Cerebellar cortex (tissue), 1 donor: ENCODE measurements around the gene LIMK1.
"Not testable (repeated sequence)": the region's sequence is repeated elsewhere in the genome, so short reads cannot be mapped to it uniquely, and the experiment has no call there.

Experiments
- DNase-seq: peaks from one replicate; pipeline ENCODE4 v3.0.0-alpha.2; 2015; ENCODE audit warnings: low spot score

Gene LIMK1

DNA sequence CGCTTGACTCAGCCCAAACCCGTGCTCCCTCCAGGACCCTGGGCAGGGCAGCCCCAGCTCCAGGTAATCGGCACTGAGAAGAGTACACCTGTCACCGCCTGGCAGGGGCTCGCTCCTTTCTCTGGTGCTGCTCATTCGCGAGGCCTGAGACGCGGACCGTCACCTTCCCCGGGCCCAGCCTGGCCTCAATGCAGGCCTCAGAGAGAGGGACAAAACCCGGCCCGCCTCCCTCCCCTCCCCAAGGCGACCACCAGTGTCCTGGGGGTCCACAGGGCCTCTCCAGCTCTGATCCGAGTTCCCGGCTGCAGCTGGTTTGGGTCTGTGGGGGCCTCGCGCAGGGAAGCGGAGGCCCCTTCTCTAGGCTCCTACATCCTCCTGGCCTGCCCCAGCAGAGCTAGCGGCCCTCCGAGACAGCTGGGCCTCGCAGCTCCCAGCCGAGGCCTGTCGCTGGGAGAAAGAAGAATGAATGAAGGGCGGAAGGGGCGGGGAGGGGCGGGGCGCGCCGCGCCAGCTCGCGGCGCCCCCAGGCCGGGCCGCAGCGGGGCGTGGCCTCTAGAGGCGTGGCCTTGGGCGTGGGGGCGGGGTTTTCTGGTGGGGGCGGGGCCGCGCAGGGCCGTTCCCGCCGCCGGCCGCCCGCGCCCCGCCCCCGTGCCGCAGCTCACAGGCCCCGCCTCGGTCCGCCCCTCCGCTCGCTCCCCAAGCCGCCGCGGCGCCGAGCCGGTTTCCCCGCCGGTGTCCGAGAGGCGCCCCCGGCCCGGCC is at the start of gene LIMK1:
LIMK1 (plus strand) TSS at position 688 of the 760 bp plus-strand sequence. CDS start 187 bp downstream, outside the sequence.
- peak; percentile 80 for DNase-seq

DNA sequence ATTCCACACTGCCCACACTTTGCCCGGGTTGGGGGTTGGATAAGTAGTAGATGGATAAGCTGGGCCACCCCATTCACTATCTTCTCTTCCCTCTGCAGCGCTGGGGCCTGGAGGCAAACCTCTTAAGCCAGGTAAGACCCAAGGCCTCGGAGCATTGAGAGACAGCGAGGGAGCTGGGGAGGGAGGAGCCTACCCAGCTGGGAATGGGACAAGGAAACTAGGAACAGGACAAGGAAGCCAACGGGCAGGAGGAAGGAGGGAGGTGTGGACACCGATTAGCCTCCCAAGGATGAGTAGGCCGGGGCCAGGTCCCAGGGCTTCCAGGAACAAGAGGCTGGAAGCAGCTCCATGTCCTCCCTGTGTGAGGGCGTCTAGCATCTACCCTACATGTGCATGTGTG is 46.0 kb upstream of the LIMK1 start:
- no peak for DNase-seq

DNA sequence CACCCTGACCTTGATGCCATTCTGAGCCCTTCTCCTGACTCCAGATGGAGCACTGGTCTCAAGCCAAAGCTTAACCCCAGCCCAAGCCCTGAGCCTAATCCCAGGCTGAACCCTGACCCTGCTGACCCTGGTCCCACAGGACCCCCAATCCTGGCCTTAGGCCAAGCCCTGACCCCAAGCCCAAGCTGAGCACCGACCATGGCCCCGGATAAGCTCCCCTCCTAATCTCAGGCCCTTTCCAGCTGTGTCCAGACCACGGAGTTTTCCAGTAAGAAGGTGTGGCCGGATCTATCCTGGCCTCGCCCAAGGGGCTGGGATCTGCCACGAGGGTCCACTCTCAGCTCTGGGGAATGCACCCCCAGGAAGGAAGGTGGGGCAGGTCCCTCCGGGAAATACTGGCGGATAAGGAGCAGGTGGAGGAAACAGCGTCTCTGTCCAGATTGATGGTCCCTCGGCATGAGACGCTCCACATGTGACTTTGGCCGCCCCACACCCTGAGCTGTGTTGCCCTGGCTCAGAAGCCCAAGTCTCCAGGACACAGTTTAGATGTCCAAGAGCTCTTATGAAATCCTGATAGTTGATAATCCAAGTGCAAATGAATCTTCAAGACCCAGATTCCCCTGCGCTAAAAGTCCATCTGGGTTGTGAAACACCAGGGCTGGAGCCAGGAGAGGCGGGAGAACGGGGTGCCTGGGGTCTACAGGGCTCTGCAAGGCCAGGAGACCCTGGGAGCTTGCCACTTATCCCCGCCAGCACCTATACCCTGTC is 45.2 kb upstream of the LIMK1 start:
- no peak for DNase-seq

DNA sequence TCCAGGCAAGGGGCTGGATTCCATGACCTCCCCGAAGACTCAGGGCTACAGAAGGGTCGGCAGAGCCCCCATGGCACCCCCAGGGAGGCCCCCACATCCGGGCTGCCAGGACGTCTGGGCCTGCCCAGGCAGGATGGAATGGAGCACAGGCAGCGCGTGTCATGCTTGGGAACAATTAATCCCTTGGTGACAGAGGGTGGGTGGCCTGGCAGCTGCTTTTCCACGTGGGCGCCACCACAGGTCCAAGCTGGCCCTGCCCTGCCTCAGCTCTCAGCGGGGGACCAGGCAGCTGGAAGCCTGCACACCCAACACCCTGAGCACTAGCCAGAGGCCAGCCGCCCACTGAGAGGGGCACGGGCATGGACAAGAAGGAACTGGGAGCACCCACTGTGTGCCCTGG is 44.3 kb upstream of the LIMK1 start:
- no peak for DNase-seq

DNA sequence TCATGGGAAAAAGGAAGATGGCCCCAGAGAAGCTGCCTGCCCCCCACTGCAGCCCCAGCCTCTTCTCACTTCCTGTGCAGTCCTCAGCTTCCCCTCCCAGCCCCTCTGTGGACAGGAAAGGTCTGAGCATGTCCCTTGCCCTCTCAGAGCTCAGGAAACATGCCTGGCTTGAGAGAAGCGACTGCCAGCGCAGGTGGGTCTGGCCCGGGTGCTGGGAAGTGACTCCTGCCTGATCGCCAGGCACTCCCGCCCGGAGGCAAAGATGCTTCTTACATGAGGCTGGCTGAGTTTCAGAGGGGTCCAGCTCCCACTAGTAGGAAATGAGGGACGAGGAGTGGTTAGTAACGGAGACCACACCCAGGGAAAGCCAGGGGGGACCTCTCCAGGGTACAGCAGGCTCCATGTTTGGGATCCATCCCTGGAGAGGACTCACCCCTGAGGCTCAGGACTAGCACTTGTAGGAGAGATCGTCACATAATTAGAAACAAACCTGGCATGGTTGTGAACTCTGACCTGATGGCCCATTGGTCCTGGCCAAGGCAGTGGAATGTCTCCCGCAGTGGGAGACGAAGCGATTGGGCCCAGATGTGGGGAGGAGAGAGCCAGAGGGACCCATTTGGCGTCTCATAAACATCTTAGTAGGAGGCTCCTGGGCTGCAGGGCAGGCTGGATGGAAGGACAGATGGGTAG is 43.4 kb upstream of the LIMK1 start:
- DNase-seq, result no peak

DNA sequence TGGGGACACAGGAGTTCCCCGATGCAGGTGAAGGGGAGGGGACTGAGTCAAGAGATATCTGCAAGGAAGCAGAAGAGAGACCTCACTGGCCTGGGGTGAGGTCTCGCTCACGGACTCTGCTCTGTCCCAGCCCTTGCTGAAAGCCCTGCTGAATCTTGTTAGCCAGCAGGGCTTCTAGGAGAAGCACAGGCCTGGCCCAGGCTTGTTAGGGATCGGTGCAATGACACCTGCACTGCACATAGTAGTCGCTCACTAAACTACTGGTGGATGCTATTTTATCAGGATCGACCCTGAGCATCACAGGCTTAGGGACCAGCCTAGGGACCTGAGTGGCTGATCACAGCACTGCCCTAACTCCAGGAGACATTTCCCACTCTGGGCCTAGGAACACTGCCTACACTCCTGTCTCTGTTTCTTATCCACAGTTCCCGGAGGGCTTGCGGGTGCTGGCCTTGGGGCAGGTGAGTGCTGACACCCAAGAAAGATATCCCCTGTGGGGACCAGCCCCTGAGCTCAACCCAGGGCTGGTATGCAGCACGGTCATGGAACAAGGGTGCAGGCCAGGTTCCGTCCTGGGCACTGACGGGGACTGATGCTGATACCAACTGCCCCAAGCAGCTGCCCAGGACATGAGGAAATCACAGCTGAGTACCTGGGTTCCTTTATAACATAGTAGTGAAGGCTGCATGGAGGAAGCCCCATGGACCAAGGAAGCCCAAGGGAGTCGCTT is 42.6 kb upstream of the LIMK1 start:
- no peak for DNase-seq

DNA sequence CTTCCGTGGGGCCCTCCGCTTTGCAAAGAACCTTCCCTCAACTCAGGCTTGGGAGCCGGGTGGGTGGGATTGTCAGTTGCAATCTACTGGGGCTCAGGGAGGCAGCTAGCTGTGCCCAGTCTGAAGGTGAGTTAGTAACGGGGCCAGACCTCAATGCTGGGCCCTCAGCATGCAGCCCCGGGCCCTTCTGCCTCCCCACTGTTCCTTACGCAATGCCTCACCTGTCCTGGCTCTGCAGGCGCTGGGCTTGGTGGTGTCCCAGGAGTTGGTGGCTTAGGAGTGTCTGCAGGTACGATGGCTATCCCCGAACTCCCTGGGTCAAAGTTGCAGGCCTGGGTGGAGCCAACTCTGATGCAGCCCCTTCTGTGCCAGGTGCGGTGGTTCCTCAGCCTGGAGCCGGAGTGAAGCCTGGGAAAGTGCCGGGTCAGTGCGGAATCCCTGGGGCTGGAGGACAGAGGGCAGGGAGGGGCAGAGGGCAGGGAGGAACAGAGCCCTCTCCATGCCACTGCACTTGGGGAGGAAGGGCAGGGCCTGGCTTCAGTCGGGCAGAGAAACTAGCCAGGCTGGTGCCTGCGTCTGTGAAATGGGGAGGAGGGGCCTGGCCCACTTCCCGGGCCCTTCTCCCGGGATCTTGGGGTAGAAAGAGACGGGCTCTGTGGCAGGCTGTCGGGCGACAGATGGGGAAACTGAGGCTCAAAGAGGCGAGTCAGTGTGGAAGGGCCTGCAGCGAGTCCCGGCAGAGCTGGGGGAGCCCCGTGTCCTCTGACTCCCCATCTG is 40.7 kb upstream of the LIMK1 start:
- DNase-seq, result no peak

DNA sequence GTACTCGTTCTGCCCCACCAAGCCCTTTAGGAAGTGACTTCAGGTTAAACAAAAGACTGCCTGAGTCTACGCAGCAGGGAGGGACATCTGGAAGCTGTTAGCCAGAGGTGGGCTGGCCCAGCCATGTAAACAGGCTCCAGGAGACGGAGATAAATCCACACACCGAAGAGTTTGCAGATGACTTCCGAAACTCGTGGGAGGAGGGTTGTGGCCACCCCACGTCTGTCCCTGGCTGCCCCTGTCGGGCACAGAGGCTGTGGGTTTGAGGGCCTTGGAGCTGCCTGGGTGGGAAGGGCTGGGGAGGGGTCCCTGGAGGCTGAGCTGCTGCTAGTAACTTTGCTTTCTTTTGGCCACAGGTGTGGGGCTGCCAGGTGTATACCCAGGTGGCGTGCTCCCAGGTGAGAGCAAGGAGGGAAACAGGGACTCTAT is 40.1 kb upstream of the LIMK1 start:
- DNase-seq, result no peak

DNA sequence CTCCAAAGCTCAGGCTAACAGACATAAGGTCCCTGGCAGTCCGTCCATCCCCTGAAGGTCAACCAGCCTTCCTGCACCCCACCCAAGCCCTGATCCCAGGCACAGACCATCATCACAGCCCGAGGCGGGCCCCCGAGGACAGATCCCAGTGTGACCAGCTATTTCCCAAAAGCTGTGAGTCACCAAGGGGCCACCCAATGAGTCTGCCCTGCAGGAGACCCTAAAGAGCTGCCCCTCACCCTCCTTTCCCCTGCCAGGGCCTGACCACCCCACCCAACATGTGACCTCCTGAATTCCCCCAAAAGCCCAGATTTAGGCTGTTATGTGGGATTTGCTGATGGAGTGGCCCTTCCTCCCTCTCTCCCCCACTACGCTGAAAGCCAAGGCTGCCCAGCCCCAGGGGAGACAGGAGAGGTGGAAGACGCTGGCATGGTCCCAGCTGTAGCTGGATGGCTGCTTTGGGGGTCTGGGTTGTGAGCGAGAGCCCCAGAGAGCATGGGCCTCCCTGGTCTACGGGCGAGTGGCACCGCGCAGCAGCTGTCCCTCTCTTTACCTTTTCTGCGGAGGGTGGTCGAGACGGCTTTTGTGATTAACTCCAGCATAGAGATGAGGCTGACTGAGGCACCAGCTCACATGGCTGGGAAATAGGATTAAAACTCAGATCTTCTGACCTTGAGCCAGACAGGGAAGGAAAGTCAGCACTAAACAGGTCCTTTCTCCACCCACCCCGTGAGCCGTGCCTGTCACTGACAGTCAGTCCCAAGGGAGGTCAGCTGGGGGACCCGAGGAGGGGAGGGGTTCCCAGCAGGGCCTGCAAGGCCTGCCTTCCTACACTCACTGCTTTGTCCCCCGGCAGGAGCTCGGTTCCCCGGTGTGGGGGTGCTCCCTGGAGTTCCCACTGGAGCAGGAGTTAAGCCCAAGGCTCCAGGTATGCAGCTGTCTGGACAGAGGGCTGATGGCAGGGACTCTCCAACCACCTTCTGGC is 38.9 kb upstream of the LIMK1 start:
- no peak for DNase-seq

DNA sequence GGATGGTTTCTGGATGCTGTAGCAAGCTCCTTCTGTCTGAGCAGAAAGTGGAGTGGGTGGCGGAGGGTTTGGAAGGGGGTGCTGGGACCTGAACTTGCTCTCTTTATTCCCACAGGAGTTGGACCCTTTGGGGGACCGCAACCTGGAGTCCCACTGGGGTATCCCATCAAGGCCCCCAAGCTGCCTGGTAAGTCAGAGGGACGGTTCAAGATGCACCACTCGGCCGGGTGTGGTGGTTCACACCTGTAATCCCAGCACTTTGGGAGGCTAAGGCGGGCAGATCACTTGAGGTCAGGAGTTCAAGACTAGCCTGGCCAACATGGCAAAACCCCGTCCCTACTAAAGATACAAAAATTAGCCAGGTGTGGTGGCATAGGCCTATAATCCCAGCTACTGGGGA is 37.0 kb upstream of the LIMK1 start:
- not testable (repeated sequence) for DNase-seq

DNA sequence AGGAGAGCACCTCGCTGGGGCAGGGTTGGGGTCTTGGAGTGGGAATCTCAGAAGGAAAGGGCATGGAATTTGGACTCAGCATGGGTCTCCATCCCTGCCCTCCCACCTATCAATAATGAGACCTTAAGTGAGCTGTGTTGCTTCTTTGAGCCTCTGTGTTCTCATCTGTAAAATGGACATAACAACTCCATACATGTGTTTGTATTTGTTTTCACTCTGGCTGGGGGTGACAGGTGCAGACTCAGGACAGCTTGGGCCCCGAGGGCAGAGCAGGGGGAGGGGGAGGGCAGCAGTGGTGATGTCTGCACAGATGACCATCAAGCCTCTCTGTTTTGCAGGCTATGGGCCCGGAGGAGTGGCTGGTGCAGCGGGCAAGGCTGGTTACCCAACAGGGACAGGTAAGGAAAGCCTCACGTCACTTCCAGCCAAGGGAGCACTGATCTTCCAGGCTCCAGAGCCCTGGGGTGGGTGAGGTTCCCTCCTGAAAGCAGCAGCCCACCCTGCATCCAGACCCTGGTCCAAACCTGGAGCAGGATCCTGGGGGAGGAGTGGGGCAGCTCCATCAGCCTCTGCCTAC is 35.7 kb upstream of the LIMK1 start:
- DNase-seq, result no peak

DNA sequence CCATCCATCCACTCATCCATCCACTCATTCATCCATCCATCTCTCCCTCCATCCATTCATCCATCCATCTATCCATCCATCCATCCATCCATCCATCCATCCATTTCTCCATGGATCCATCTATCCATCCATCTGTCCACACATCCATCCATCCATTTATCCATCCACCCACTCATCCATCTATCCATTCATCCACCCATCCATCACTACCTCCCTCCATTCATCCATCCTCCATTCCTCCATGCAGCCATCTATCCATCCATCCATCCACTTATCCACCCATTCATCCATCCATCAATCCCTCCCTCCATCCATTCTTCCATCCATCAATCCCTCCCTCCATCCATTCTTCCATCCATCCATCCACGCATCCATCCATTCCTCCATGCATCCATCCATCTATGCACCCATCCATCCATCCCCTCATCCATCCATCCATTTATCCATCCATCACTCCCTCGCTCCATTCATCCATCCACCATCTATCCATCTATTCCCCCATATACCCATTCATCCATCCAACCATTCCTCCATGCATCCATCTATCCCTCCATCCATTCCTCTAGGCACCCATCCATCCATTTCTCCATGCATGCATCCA is 34.5 kb upstream of the LIMK1 start:
- no peak for DNase-seq

DNA sequence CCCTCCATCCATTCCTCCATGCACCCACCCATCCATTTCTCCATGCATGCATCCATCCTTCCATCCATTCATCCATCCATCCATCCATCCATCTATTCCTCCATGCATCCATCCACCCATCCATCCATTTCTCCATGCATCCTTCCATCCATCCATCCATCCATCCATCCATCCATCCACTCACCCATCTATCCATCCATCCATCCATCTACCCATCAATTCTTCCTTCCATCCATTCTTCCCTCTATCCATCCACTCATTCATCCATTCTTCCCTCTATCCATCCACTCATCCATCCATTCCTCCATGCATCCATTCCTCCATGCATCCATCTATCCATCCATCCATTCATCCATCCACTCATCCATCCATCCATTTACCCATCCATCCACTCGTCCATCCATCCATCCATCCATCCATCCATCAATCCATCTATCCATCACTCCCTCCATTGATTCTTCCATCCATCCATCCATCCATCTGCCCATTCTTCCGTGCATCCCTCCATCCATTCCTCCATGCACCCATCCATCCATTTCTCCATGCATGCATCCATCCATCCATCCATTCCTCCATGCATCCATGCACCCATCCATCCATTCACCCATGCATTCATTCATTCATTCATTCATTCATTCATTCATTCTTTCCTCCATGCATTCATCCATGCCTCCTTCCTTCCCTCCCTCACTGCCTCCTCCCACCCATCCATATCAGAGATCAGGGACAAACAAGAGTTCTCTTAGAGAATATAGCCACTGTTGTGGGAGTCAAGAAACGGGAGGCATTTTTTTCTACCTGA is 33.4 kb upstream of the LIMK1 start:
- DNase-seq, result no peak

DNA sequence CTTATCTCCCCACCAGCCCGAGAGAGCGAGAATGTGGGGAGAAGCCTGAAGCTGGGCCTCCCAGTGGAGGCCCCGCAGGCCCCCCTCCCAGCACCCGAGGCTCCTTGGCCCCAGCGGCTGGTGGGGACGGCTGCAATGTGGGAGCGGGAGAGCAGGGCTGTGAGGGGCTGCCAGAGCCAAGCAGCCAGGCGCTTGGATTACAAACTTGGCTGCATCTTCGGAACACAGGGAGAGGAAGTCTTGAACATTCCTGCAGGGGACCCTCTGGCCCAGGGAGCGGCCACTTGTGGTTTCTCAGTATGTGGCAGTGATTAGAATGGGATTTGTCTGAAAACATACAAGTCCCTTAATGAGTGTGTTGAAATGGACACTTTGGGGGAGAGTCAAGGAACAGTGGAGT is 32.4 kb upstream of the LIMK1 start:
- DNase-seq, result no peak

DNA sequence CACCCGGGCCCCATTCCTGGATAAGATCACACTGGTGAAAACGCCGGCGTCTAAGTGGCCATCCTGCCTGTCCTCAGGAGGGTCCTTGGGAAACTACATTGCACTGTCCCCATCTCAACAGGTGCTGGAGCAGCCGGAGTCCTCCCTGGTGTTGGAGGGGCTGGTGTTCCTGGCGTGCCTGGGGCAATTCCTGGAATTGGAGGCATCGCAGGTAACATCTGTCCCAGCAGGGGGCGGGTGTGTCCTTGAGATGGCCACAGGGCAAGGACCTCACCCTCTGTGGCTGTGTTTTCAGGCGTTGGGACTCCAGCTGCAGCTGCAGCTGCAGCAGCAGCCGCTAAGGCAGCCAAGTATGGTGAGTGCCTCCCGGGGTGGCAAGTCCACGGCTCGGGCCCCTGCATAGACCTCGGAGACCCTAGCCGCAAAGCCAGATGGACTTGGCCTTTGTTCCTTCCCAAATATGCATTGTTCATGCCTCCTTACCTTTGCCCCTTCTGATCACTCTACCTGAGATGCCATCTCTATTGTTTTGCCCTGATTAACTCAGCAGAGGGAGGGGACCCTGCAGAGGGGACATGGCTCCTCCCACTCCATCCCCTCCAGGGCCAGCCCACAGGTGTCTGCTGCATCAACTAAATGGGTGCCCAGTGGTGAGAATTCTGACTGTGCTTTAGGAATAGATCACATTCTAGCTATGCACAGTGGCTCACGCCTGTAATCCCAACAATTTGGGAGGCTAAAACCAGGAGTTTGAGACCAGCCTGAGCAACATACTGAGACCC is 31.8 kb upstream of the LIMK1 start:
- DNase-seq, result no peak

DNA sequence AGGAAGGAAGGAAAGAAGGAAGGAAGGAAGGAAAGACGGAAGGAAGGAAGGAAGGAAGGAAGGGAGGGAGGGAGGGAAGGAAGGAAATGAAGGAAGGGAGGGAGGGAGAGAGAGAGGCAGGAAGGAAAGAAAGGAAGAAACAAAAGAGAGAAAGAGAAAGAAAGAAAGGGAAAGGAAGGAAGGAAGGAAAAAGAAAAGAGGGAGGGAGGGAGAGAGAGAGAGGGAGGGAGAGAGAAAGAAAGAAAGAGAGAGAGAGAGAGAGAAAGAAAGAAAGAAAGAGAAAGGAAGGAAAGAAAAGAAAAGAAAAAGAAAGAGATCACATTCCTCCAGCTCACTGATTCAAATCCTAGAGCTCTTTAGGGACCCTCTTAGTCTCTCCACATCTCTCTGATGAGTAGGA is 31.0 kb upstream of the LIMK1 start:
- no peak for DNase-seq

DNA sequence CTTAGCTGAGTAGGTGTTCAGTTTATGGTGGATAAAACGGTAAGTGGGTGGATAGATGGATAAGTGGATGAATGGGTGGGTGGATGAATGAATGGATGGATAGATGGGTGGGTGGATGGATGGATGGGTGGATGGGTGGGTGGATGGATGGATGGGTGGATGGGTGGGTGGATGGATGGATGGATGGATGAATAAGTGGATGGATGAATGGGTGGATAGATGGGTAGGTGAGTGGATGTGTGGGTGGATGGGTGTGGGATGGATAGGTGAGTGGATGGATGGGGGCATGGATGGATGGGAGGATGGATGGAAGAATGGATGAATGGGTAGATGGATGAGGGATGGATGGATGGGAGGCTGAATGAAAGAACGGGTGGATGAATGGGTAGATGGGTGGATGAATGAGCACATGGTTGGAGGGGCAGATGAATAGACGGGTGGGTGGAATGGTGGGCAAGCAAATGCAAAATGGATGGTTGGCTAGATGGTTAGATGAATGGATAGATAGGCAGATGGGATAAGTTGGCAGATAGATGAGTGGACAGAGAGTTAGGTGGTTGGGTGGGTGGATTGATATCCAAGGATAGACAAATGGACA is 29.9 kb upstream of the LIMK1 start:
- no peak for DNase-seq
